ENCODE data around the gene GNPDA2.

GNPDA2 gene

GRCh38 chr4:44765116-44765515, 38.8 kb upstream of the GNPDA2 start:
- no peak for DNase-seq (ENCODE audit: low spot score)
- H2AFZ ChIP-seq (ENCODE audit: low read length), result no peak overlapping the region
- no peak overlapping the region for H2BK5ac ChIP-seq (ENCODE audit: low read length)
- H2BK12ac ChIP-seq (ENCODE audit: low read length), result no peak overlapping the region
- H3K4me2 ChIP-seq (ENCODE audit: insufficient read depth, low read length, poor library complexity, severe bottlenecking), result no peak overlapping the region
- H4K8ac ChIP-seq (ENCODE audit: low read depth, low read length), result no peak overlapping the region
- H2AK5ac ChIP-seq (ENCODE audit: low read depth, low read length), result no peak overlapping the region
- no CpG with 5 or more reads among the region's 4 CpGs for WGBS, 2 donors (ENCODE audit: extremely low coverage in 2 of 2, insufficient read length in 2 of 2, insufficient replicate concordance in 1 of 2)
- H2BK120ac ChIP-seq (ENCODE audit: low read depth, low read length), result no peak overlapping the region
- H4K91ac ChIP-seq (ENCODE audit: low read depth, low read length, poor library complexity), result no peak overlapping the region
- no peak overlapping the region for H3K23ac ChIP-seq (ENCODE audit: low read depth, low read length, poor library complexity)
- H3K36me3 ChIP-seq (replicated peaks in 1 of 2; ENCODE audit: control insufficient read depth in 2 of 2, insufficient read depth in 2 of 2, low read length in 2 of 2), result no peaks in the 10 kb centered on the region
- H3K14ac ChIP-seq (ENCODE audit: low read length), result no peak overlapping the region
- no peaks in the 10 kb centered on the region for H3K4me1 ChIP-seq (ENCODE audit: control insufficient read depth in 2 of 2, insufficient read depth in 1 of 2, low read depth in 1 of 2, low read length in 2 of 2)
- H3K18ac ChIP-seq (ENCODE audit: low read length), result no peak overlapping the region
- H3K4ac ChIP-seq (ENCODE audit: low read length), result no peak overlapping the region
- no peaks in the 10 kb centered on the region for H3K9me3 ChIP-seq (replicated peaks in 1 of 2; ENCODE audit: control insufficient read depth in 2 of 2, insufficient read depth in 1 of 2, low read depth in 1 of 2, low read length in 2 of 2)
- H3K4me3 ChIP-seq (ENCODE audit: low read length in 2 of 2), result no peak overlapping the region
- H3K79me1 ChIP-seq (ENCODE audit: low read depth, low read length), result no peaks in the 10 kb centered on the region
- H3K27me3 ChIP-seq (ENCODE audit: control insufficient read depth in 3 of 3, insufficient read depth in 3 of 3, low read depth in 1 of 3, low read length in 3 of 3), result peaks cover 0 to 3% (median 0%) of the 10 kb centered on the region in 3 experiments
- H3K9ac ChIP-seq (ENCODE audit: low read depth, low read length, poor library complexity), result no peak overlapping the region
- no peak overlapping the region for H3K27ac ChIP-seq (replicated peaks; ENCODE audit: low read length)
- H2BK15ac ChIP-seq (ENCODE audit: low read length), result no peak overlapping the region

GRCh38 chr4:44761306-44761705, 35.0 kb upstream of the GNPDA2 start:
- Histone ChIP-seq H3K4me2 (ENCODE audit: insufficient read depth, low read length, poor library complexity, severe bottlenecking) (no peak overlapping the region), H2BK5ac (ENCODE audit: low read length) (no peak overlapping the region), H4K8ac (ENCODE audit: low read depth, low read length) (no peak overlapping the region), H3K14ac (ENCODE audit: low read length) (no peak overlapping the region), H3K9ac (ENCODE audit: low read depth, low read length, poor library complexity) (no peak overlapping the region), H3K27ac (replicated peaks; ENCODE audit: low read length) (no peak overlapping the region), H2BK15ac (ENCODE audit: low read length) (no peak overlapping the region), H2AK5ac (ENCODE audit: low read depth, low read length) (no peak overlapping the region), H3K79me1 (ENCODE audit: low read depth, low read length) (no peaks in the 10 kb centered on the region), H2AFZ (ENCODE audit: low read length) (no peak overlapping the region), H3K4me3 (ENCODE audit: low read length in 2 of 2) (no peak overlapping the region), H3K4ac (ENCODE audit: low read length) (no peak overlapping the region), H2BK120ac (ENCODE audit: low read depth, low read length) (no peak overlapping the region), H3K18ac (ENCODE audit: low read length) (no peak overlapping the region), H3K4me1 (ENCODE audit: control insufficient read depth in 2 of 2, insufficient read depth in 1 of 2, low read depth in 1 of 2, low read length in 2 of 2) (no peaks in the 10 kb centered on the region), H4K91ac (ENCODE audit: low read depth, low read length, poor library complexity) (no peak overlapping the region), H3K27me3 (ENCODE audit: control insufficient read depth in 3 of 3, insufficient read depth in 3 of 3, low read depth in 1 of 3, low read length in 3 of 3) (peaks cover 0 to 3% (median 0%) of the 10 kb centered on the region in 3 experiments), H3K36me3 (replicated peaks in 1 of 2; ENCODE audit: control insufficient read depth in 2 of 2, insufficient read depth in 2 of 2, low read length in 2 of 2) (no peaks in the 10 kb centered on the region), H3K9me3 (replicated peaks in 1 of 2; ENCODE audit: control insufficient read depth in 2 of 2, insufficient read depth in 1 of 2, low read depth in 1 of 2, low read length in 2 of 2) (no peaks in the 10 kb centered on the region), H3K23ac (ENCODE audit: low read depth, low read length, poor library complexity) (no peak overlapping the region), H2BK12ac (ENCODE audit: low read length) (no peak overlapping the region)
- no peak for DNase-seq (ENCODE audit: low spot score)
- no CpG with 5 or more reads among the region's 2 CpGs for WGBS, 2 donors (ENCODE audit: extremely low coverage in 2 of 2, insufficient read length in 2 of 2, insufficient replicate concordance in 1 of 2)

GRCh38 chr4:44760142-44760898, 34.0 kb upstream of the GNPDA2 start:
- Histone ChIP-seq H3K18ac (ENCODE audit: low read length) (no peak overlapping the region), H4K8ac (ENCODE audit: low read depth, low read length) (no peak overlapping the region), H3K79me1 (ENCODE audit: low read depth, low read length) (no peaks in the 10 kb centered on the region), H3K4ac (ENCODE audit: low read length) (no peak overlapping the region), H3K9me3 (replicated peaks in 1 of 2; ENCODE audit: control insufficient read depth in 2 of 2, insufficient read depth in 1 of 2, low read depth in 1 of 2, low read length in 2 of 2) (no peaks in the 10 kb centered on the region), H3K23ac (ENCODE audit: low read depth, low read length, poor library complexity) (no peak overlapping the region), H3K4me3 (ENCODE audit: low read length in 2 of 2) (no peak overlapping the region), H3K27ac (replicated peaks; ENCODE audit: low read length) (no peak overlapping the region), H2BK5ac (ENCODE audit: low read length) (no peak overlapping the region), H2BK120ac (ENCODE audit: low read depth, low read length) (no peak overlapping the region), H4K91ac (ENCODE audit: low read depth, low read length, poor library complexity) (no peak overlapping the region), H3K36me3 (replicated peaks in 1 of 2; ENCODE audit: control insufficient read depth in 2 of 2, insufficient read depth in 2 of 2, low read length in 2 of 2) (no peaks in the 10 kb centered on the region), H2BK15ac (ENCODE audit: low read length) (no peak overlapping the region), H3K27me3 (ENCODE audit: control insufficient read depth in 3 of 3, insufficient read depth in 3 of 3, low read depth in 1 of 3, low read length in 3 of 3) (peaks cover 0 to 3% (median 0%) of the 10 kb centered on the region in 3 experiments), H2AFZ (ENCODE audit: low read length) (no peak overlapping the region), H2BK12ac (ENCODE audit: low read length) (no peak overlapping the region), H3K4me1 (ENCODE audit: control insufficient read depth in 2 of 2, insufficient read depth in 1 of 2, low read depth in 1 of 2, low read length in 2 of 2) (no peaks in the 10 kb centered on the region), H3K4me2 (ENCODE audit: insufficient read depth, low read length, poor library complexity, severe bottlenecking) (no peak overlapping the region), H3K9ac (ENCODE audit: low read depth, low read length, poor library complexity) (no peak overlapping the region), H2AK5ac (ENCODE audit: low read depth, low read length) (no peak overlapping the region), H3K14ac (ENCODE audit: low read length) (no peak overlapping the region)
- WGBS, 2 donors (ENCODE audit: extremely low coverage in 2 of 2, insufficient read length in 2 of 2, insufficient replicate concordance in 1 of 2), result no CpG with 5 or more reads among the region's 8 CpGs
- peak; percentile 38 for DNase-seq (ENCODE audit: low spot score)

DNA sequence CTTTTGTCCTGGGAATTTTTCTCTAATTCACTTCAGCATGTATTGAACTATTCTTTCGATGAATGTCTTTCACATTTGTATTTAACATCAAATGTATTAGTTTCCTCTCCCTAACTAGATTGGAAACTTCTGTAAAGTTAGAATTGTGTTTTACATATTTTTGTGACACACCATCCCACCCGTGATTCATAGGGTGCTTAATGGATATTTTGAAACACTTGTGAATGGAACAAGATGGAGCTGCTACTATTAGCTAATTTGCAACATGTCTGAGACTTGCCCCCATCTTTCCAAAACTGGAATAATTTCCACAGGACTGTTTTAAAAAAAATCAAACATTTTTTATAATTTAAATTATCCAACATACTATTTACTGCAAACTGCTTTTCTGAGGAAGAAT, 30.2 kb upstream of the GNPDA2 start:
- Histone ChIP-seq H4K91ac (ENCODE audit: low read depth, low read length, poor library complexity) (no peak overlapping the region), H3K4me2 (ENCODE audit: insufficient read depth, low read length, poor library complexity, severe bottlenecking) (no peak overlapping the region), H3K27ac (replicated peaks; ENCODE audit: low read length) (no peak overlapping the region), H3K9me3 (replicated peaks in 1 of 2; ENCODE audit: control insufficient read depth in 2 of 2, insufficient read depth in 1 of 2, low read depth in 1 of 2, low read length in 2 of 2) (no peaks in the 10 kb centered on the region), H3K27me3 (ENCODE audit: control insufficient read depth in 3 of 3, insufficient read depth in 3 of 3, low read depth in 1 of 3, low read length in 3 of 3) (peaks cover 0 to 3% (median 0%) of the 10 kb centered on the region in 3 experiments), H2AK5ac (ENCODE audit: low read depth, low read length) (no peak overlapping the region), H3K4ac (ENCODE audit: low read length) (no peak overlapping the region), H2BK12ac (ENCODE audit: low read length) (no peak overlapping the region), H2BK120ac (ENCODE audit: low read depth, low read length) (no peak overlapping the region), H3K23ac (ENCODE audit: low read depth, low read length, poor library complexity) (no peak overlapping the region), H2BK5ac (ENCODE audit: low read length) (no peak overlapping the region), H3K4me3 (ENCODE audit: low read length in 2 of 2) (no peak overlapping the region), H3K36me3 (replicated peaks in 1 of 2; ENCODE audit: control insufficient read depth in 2 of 2, insufficient read depth in 2 of 2, low read length in 2 of 2) (no peaks in the 10 kb centered on the region), H3K18ac (ENCODE audit: low read length) (no peak overlapping the region), H3K9ac (ENCODE audit: low read depth, low read length, poor library complexity) (no peak overlapping the region), H3K4me1 (ENCODE audit: control insufficient read depth in 2 of 2, insufficient read depth in 1 of 2, low read depth in 1 of 2, low read length in 2 of 2) (no peaks in the 10 kb centered on the region), H3K14ac (ENCODE audit: low read length) (no peak overlapping the region), H2AFZ (ENCODE audit: low read length) (no peak overlapping the region), H4K8ac (ENCODE audit: low read depth, low read length) (no peak overlapping the region), H2BK15ac (ENCODE audit: low read length) (no peak overlapping the region), H3K79me1 (ENCODE audit: low read depth, low read length) (no peaks in the 10 kb centered on the region)
- no CpG with 5 or more reads among the region's 2 CpGs for WGBS, 2 donors (ENCODE audit: extremely low coverage in 2 of 2, insufficient read length in 2 of 2, insufficient replicate concordance in 1 of 2)
- no peak for DNase-seq (ENCODE audit: low spot score)
